NCI-H1092 treated with DMSO at 0.1 percent for 48 hours (cell line): ENCODE results near the gene AXIN2.
"Not testable (repeated sequence)": the region's sequence is repeated elsewhere in the genome, so short reads cannot be mapped to it uniquely, and the experiment has no call there.

Experiments used
- DNase-seq: peaks from one replicate; lab custom pipeline; 2025; lab: John Stamatoyannopoulos, UW

The AXIN2 gene

DNA sequence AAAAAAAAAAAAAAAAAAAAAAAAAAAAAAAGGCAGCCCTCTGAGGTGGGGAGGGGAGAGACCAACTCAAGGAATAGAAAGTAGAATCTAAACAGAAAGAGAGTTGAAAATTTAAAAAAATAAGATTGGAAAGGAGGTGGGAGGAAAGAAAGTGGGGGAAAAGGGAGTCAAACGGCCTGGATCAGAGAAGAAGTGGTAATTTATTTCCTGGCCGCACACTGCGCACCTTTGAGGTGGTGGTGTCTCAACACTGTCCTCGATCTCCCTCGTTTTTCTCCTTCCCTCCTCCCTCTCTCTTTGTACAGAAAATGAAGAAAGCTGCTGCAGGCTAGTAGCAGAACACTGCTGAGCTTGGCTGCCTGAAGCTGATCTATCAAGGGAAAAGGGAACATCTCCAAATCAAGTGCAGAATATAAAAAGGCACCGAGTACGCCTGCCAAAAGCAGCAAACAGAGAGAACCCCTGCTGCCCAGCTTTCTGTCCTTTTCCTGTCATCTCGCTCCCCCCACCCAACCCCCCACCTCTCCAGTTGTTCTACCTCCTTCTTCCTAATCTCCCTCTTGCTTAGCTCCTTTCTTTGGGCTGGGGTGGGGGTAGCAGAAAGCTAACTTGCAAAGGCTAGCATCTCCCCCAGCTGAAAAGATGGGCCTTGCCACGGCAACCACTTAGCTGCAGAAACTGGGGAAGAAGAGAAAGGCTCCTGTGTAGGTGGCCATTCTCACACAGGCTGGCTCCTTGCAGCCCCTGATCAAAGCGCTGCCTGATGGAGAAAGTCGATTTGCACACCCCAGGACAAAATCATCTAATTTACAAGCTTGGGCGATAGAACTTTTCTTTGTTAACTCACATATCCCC lies 22.5 kb downstream of the AXIN2 start:
- DNase-seq = peak; percentile 46

- DNase-seq = no peak
Observed at GRCh38 chr17:65537845-65538674, 23.4 kb downstream of the AXIN2 start.

GRCh38 chr17:65537343-65537844 lies 24.1 kb downstream of the AXIN2 start:
- DNase-seq = no peak

GRCh38 chr17:65536573-65537342 lies 24.7 kb downstream of the AXIN2 start:
- DNase-seq = no peak

DNA sequence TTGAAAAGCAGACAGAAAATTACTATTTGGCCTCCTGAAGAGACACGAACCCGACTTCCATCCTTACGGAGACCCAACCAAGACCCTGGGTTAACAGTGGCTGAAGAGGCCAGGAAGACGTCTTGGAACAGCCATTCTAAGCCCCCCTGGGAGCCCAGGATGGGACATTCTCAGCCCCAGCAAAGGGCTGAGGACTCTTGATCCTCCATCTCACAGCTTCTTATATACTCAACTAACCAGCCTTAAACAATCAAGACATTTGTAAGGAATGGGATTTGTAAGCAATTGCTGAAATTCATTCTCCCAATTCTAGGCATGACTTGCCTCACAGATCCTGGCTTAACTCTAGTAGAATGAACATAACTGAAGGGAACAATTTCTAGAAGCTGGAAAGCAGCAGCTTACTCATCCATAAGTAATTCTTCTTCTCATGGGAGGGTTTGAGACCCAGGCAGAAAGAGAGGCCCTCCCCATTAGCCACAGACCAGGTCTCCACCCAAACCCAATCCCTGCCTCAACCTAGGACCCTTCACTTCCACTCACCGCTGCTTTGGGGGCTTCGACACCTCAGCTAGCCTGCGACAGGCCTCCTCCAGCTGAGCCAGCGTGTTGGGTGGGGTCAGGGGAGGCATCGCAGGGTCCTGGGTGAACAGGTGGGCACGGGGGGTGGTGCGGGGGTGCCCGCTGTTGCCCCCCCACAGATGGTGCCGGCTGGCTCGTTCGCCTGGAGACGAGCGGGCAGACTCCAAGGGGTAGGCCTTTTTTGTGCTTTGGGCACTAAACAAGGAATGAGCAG lies 25.5 kb downstream of the AXIN2 start:
- no peak for DNase-seq

- no peak for DNase-seq
Observed at GRCh38 chr17:65533852-65534457, 27.5 kb downstream of the AXIN2 start.

DNA sequence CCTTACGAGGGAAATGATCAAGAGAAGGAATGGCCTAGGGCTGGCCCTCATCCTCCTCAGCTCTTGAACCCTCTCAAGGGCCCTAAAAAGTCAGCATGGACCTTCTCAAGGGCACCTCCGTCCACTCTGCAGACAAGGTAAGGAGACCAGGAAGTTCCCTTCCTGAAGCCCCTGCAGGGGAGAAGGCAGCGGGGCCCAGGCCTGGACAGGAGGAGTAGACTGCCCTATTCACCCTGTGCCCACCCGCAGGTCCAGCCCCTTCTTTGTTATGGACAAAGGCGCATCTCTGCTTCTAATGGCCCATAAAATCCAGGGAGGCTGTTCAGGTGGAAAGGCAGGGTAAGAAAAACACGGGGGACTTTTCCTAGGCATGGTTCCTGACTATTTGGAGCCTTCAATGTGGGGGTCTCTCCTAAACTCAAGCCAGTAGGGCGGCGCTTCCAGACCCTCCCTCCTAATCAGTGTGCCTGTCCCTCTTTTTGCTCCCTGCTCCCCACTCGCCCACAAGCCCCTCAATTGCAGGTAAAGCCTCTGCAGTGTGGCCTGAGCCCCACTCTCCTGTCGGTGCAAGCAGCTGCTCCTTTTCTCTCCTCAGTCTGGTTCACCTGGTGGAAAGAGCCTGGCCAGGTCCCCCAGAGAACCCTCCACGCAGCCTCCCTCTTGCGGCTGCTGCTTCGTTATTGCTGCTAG lies 28.2 kb downstream of the AXIN2 start:
- no peak for DNase-seq

DNA sequence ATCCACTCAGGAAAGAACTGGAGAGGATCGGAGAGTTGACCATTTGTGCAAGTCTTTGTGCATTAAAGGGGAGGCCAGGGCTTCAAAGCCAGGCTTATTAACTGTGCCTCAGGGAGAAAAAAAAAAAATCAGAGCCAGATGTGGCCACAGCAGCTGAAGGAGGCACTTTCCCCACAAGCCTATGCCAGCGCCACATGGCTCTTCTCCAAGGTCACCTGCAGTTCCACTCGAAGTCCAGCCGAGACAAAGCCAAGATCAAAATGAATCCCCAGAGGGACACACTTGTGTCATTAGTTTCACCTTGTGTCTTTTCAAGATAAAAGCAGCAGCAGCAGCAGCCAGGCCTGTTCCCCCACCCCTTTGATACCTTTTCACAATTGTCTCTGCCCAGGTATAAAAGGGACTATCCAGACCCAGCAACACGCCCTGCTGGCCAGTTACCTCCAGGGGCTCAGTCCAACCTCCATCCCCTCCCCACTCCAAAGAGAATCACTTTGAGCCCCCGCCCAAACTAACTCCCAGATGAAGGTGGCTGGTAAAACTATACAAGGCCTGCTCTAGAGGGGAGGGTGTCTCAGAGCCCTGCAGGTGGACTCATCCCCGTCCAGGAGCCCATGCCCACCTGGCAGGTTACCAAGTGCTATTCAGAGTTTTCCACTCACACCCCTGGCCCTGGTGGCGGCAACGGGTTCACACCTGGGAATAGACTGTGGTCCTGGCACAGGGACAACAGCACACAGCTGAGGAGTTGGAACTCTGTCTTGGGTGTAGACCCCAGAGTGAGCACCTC lies 29.2 kb downstream of the AXIN2 start:
- peak; percentile 31 for DNase-seq

- DNase-seq = peak; percentile 24
Observed at GRCh38 chr17:65531256-65532100, 30.0 kb downstream of the AXIN2 start.

DNA sequence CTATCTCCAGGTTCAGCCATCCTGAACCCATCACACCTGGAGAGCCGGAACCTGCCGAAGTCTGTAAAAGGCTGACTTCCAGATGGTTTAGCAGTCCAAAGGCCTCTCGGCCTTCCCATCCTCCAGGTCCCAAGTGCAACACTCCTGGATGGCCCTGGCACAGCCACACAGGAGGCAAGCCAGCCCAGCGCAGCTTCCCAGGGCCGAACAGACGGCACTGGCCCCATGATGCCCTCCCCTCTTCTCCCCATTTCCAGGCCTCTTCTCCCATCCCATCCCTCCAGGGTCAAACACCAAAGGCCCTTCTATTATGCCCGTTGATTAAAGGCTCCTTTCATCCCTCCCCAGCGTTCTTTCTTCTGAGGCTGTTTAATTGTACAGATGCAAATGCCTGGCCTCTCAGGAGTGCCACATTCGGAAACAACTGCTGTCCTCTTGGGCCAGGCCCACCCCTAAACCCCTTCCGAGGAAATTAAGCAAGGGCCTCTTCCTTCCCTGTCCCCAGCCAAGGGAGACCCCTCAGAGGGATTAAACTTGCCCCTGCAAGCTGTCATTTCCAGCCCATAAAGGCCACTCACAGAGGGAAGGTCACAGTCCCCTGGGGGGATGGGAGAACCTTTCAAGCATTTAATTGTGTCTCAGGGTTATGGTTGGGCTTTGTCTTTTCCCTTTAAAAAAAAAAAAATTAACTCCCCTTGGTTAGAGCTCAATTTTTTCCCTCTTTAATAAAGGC lies 30.8 kb downstream of the AXIN2 start:
- no peak for DNase-seq

GRCh38 chr17:65529761-65530522 lies 31.5 kb downstream of the AXIN2 start:
- DNase-seq = no peak

- no peak for DNase-seq
Observed at GRCh38 chr17:65529040-65529633, 32.3 kb downstream of the AXIN2 start.

- DNase-seq = no peak
Observed at GRCh38 chr17:65527857-65528591, 33.4 kb downstream of the AXIN2 start.

DNA sequence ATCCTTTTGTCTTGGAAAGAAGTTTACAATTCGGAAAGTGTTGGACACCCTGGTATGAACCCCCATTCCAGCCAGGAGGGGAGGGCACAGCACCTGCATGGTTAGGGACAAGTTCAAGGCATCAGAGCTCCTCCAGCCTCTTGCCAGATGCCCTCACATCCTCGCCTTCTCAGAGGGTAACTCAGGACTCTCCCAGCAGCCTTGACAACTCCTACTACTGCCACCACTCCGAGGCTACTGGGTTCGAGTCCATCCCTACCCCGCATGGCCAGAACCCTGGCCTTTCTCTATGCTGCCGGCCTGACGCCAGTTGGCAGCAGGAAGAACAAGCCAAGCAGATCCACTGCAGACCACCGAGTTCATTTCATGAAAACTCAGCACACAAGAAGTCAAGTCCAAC lies 34.1 kb downstream of the AXIN2 start:
- no peak for DNase-seq

DNA sequence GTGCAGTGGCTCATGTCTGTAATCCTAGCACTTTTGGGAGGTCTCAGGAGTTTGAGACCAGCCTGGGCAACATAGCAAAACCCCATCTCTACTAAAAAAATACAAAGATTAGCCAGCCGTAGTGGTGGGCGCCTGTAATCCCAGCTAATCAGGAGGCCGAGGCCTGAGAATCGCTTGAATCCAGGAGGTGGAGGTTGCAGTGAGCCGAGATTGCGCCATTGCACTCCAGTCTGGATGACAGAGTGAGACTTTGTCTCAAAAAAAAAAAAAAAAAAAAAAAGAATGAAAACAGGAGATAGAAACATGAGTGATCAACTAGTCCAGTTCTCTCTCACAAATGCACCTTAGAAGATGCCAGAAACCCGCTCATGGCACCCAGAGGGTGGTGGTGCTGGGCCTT lies 34.6 kb downstream of the AXIN2 start:
- DNase-seq = not testable (repeated sequence)
